SK-N-MC (cell line): ENCODE data around the gene MAP3K12.

ENCODE experiments used
- EZH2 ChIP-seq: fragments of 200-600 bp; sonication (generic); IDR thresholded peaks from one replicate; pipeline ENCODE4 v1.6.1; 2017; ENCODE audit warnings: antibody characterized with exemption
- POLR2AphosphoS5 ChIP-seq: IDR thresholded peaks from 2 replicates; pipeline ENCODE4 v1.6.1; 2012; ENCODE audit warnings: mild to moderate bottlenecking, low read depth, low read length, borderline replicate concordance

GRCh38 chr12:53476769-53477209 is 22.5 kb downstream of the MAP3K12 start:
- no peak for TF ChIP-seq POLR2AphosphoS5
- no peak for TF ChIP-seq EZH2
